GM19351 (cell line): ENCODE results near the gene NR3C1.

Experiments used
- ATAC-seq: cut with Tn5 transposase; IDR thresholded peaks from one replicate; pipeline ENCODE4 v1.9.1; 2021; ENCODE audit warnings: mild to moderate bottlenecking, moderate library complexity; ENCODE audit not compliant: unreplicated experiment

NR3C1 gene

GRCh38 chr5:143426437-143426991, 23.0 kb upstream of the NR3C1 start:
- peak; percentile 82 for ATAC-seq

- no peak for ATAC-seq
These were observed 22.3 kb upstream of the NR3C1 start for GRCh38 chr5:143425835-143426234.

GRCh38 chr5:143418140-143418866, 14.8 kb upstream of the NR3C1 start:
- ATAC-seq: peak; percentile 54

- no peak for ATAC-seq
These were observed 14.1 kb upstream of the NR3C1 start for GRCh38 chr5:143417503-143418139.

- no peak for ATAC-seq
These were observed 12.9 kb upstream of the NR3C1 start for GRCh38 chr5:143416411-143416810.

- ATAC-seq: peak; percentile 75
These were observed 10.6 kb upstream of the NR3C1 start for GRCh38 chr5:143413958-143414669.

GRCh38 chr5:143412661-143413342, 9.3 kb upstream of the NR3C1 start:
- ATAC-seq: no peak

- ATAC-seq: no peak
These were observed 6.4 kb upstream of the NR3C1 start for GRCh38 chr5:143409926-143410325.

GRCh38 chr5:143406408-143406807, 2.9 kb upstream of the NR3C1 start:
- no peak for ATAC-seq

- no peak for ATAC-seq
These were observed 2.3 kb upstream of the NR3C1 start for GRCh38 chr5:143405849-143406098.

GRCh38 chr5:143405063-143405848, 1.8 kb upstream of the NR3C1 start:
- ATAC-seq: peak; percentile 36

- peak; percentile 22 for ATAC-seq
These were observed 1.1 kb upstream of the NR3C1 start for GRCh38 chr5:143404416-143405062.

GRCh38 chr5:143403334-143403592, 223 bp downstream of the NR3C1 start:
- ATAC-seq: peak; percentile 2

GRCh38 chr5:143402553-143403333, 743 bp downstream of the NR3C1 start:
- ATAC-seq: no peak

- no peak for ATAC-seq
These were observed 1.4 kb downstream of the NR3C1 start for GRCh38 chr5:143402017-143402552.

GRCh38 chr5:143401227-143402016, 2.1 kb downstream of the NR3C1 start:
- no peak for ATAC-seq

- no peak for ATAC-seq
These were observed 2.8 kb downstream of the NR3C1 start for GRCh38 chr5:143400541-143401226.
